Fibroblast of lung (primary cell): Measurements from ENCODE around the gene RPF1.

ENCODE experiments used
- CTCF ChIP-seq, 2 donors: IDR thresholded peaks in 1 of 2; conservative IDR thresholded peaks in 1 of 2; 1 replicate in 1 of 2; 2 replicates in 1 of 2; pipeline ENCODE4 v1.5.1; 2011 to 2012; ENCODE audit warnings: low read length in 2 of 2, control low read depth in 1 of 2, inconsistent platforms in 1 of 2, low read depth in 1 of 2, mild to moderate bottlenecking in 1 of 2
- EZH2 ChIP-seq: IDR thresholded peaks from 2 replicates; pipeline ENCODE4 v1.5.1; 2012; ENCODE audit warnings: low read length, control low read depth, mild to moderate bottlenecking; ENCODE audit errors: missing control alignments

GRCh38 chr1:84479998-84480397 is 932 bp downstream of the RPF1 start:
- no peak for TF ChIP-seq CTCF (conservative IDR thresholded peaks at IDR 0.05 in 1 of 2, IDR thresholded peaks at IDR 0.05 in 1 of 2; ENCODE audit: low read depth in 1 of 2, low read length in 2 of 2)
- no peak for TF ChIP-seq EZH2
